Body of pancreas (tissue), 4 donors: ENCODE measurements around the gene INPP1. TPM values are rescaled to one million over a fixed set of nuclear protein-coding genes. Genes with fewer than 3 reads are reported as not detected.

ENCODE experiments used
- ATAC-seq: fragments of 150-250 bp; one replicate; pipeline ENCODE4 v1.9.1; 2016
- DNase-seq, 4 donors: peaks; one replicate each; pipeline ENCODE4 v3.0.0-alpha.2; 2019
- H3K27ac ChIP-seq, 4 donors: fragments of 200-600 bp; sonication (generic); 1 replicate in 3 of 4; 2 replicates in 1 of 4; pipeline versions ENCODE4 v1.5.1 to v1.6.1; 2016 to 2019; ENCODE audit warnings: mild to moderate bottlenecking in 1 of 4, mixed read lengths in 1 of 4, moderate library complexity in 1 of 4
- H3K27me3 ChIP-seq, 2 donors: fragments of 200-600 bp; sonication (generic); one replicate each; pipeline ENCODE4 v1.6.0; 2016; ENCODE audit warnings: mild to moderate bottlenecking in 1 of 2
- H3K36me3 ChIP-seq, 2 donors: fragments of 200-600 bp; sonication (generic); replicated peaks in 1 of 2; 2 replicates each; pipeline ENCODE4 v1.5.1; 2016; ENCODE audit warnings: low read depth in 2 of 2; ENCODE audit not compliant: insufficient read depth in 1 of 2
- H3K4me1 ChIP-seq: fragments of 200-600 bp; sonication (generic); one replicate; pipeline ENCODE4 v1.6.0; 2016
- H3K4me3 ChIP-seq, 2 donors: fragments of 200-600 bp; sonication (generic); 1 replicate in 1 of 2; 2 replicates in 1 of 2; pipeline ENCODE4 v1.5.1; 2016 to 2019
- H3K9me3 ChIP-seq, 3 donors: fragments of 200-600 bp; sonication (generic); 1 replicate in 2 of 3; 2 replicates in 1 of 3; pipeline ENCODE4 v1.5.1; 2016
- CTCF ChIP-seq, 7 experiments: fragments of 450-650 bp in 4 of 7; fragments of 200-600 bp in 3 of 7; sonication (generic) in 3 of 7; IDR thresholded peaks; one replicate each; pipeline ENCODE4 v1.5.1; 2016 to 2019; ENCODE audit warnings: antibody characterized with exemption in 7 of 7
- POLR2A ChIP-seq, 3 donors: fragments of 450-650 bp; IDR thresholded peaks; one replicate each; pipeline ENCODE4 v1.6.1; 2016; ENCODE audit warnings: antibody characterized with exemption in 3 of 3, mild to moderate bottlenecking in 2 of 3
- WGBS, 2 donors: methylation state at CpG; one replicate each; pipeline ENCODE4 v1.1.5; 2017; 5-methylcytosine and 5-hydroxymethylcytosine counted together
- intact Hi-C: fragments of 100-400 bp; cut with DNase I; formaldehyde crosslinking; loops from one replicate; pipeline ENCODE4 v1.15.1; 2023
- total RNA-seq, 2 donors: library from RNA; depleted of rRNA; stranded (reverse); fragments of >200 nt; gene quantifications; one replicate each; pipeline ENCODE4 v1.1.0, GENCODE V29; 2016

Gene INPP1
- total RNA-seq, 2 donors from 2014 or later = 17.6 to 19.8 TPM

DNA sequence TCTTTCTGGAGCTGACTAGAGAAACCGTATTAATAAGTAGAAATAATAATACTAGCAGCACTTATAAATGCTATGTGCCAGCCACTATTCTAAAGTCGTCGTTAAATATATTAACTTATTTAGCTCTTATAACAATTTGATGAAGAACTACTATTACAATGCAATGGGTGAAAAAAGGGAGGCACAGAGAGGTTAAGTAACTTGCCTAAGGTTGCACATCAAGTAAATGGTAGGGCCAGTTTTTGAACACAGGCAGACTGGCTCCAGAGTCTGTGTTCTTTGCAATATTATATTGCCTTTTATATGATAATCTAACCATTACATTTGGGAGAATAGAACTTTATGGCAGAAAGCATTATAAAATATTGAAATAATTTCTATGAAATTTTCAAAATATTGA, 17.6 kb downstream of the INPP1 start:
- 94 to 97% methylated on average over 3 of the region's 3 CpGs for WGBS, 2 donors
- no peak for ATAC-seq

GRCh38 chr2:190361572-190361971, 18.2 kb downstream of the INPP1 start:
- Histone ChIP-seq H3K4me3 (no peak overlapping the region), H3K27ac (no peak overlapping the region), H3K27me3 (no peaks in the 10 kb centered on the region), H3K9me3 (no peaks in the 10 kb centered on the region), H3K4me1 (peaks cover 24% of the 10 kb centered on the region), H3K36me3 (no peaks in the 10 kb centered on the region)
- no peak for TF ChIP-seq POLR2A (IDR thresholded peaks at IDR 0.05)
- no peak for TF ChIP-seq CTCF (IDR thresholded peaks at IDR 0.05)
- WGBS, 2 donors = 63 to 93% methylated on average over 2 of the region's 2 CpGs
- intact Hi-C loops = no loop called here
- DNase-seq (no peak), ATAC-seq (no peak)

More for the DNA sequence above, 17.6 kb downstream of the INPP1 start:
- Histone ChIP-seq H3K4me3 (no peak overlapping the region), H3K27ac (no peak overlapping the region), H3K27me3 (no peaks in the 10 kb centered on the region), H3K36me3 (no peaks in the 10 kb centered on the region), H3K4me1 (peaks cover 30% of the 10 kb centered on the region), H3K9me3 (no peaks in the 10 kb centered on the region)
- TF ChIP-seq CTCF (IDR thresholded peaks at IDR 0.05) = no peak
- TF ChIP-seq POLR2A (IDR thresholded peaks at IDR 0.05) = no peak
- DNase-seq = no peak
- intact Hi-C loops = no loop called here

GRCh38 chr2:190362894-190363293, 19.5 kb downstream of the INPP1 start:
- Histone ChIP-seq H3K27me3 (no peaks in the 10 kb centered on the region), H3K36me3 (no peaks in the 10 kb centered on the region), H3K9me3 (no peaks in the 10 kb centered on the region), H3K4me3 (no peak overlapping the region), H3K27ac (no peak overlapping the region), H3K4me1 (peaks cover 24% of the 10 kb centered on the region)
- 94% methylated on average over 1 of the region's 1 CpG for WGBS, 2 donors
- no peak for DNase-seq
- ATAC-seq = no peak
- TF ChIP-seq CTCF (IDR thresholded peaks at IDR 0.05) = no peak
- TF ChIP-seq POLR2A (IDR thresholded peaks at IDR 0.05) = no peak
- intact Hi-C loops = no loop called here

GRCh38 chr2:190365499-190366204, 22.3 kb downstream of the INPP1 start:
- H3K9me3 ChIP-seq = no peaks in the 10 kb centered on the region
- no peak overlapping the region for H3K4me3 ChIP-seq
- H3K27ac ChIP-seq = no peak overlapping the region
- 92 to 96% methylated on average over 19 of the region's 19 CpGs for WGBS, 2 donors
- no peaks in the 10 kb centered on the region for H3K27me3 ChIP-seq
- ATAC-seq (no peak), DNase-seq (no peak)
- H3K36me3 ChIP-seq = peaks cover 0 to 5% of the 10 kb centered on the region in 2 donors
- H3K4me1 ChIP-seq = peaks cover 6% of the 10 kb centered on the region
- intact Hi-C loops = no loop called here
- TF ChIP-seq CTCF (IDR thresholded peaks at IDR 0.05) = no peak
- TF ChIP-seq POLR2A (IDR thresholded peaks at IDR 0.05) = no peak

DNA sequence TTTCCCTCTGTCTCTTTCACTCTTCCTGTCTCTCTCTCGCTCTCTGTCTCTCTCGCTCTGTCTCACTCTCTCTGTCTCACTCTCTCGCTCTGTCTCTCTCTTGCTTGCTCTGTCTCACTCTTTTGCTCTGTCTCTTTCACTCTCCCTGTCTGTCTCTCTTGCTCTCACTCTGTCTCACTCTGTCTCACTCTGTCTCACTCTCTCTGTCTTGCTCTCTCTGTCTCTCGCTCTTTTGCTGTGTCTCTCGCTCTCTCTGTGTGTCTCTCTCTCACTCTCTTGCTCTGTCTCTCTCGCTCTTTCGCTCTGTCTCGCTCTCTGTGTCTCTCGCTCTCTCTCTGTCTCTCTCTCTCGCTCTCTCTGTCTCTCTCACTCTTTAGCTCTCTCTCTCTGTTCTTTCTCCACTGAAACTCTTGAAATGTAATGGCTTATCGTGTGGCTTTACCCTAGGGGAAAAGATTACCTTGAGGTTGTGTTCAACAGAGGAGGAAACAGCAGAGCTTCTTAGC, 22.9 kb downstream of the INPP1 start:
- Histone ChIP-seq H3K36me3 (peaks cover 0 to 5% of the 10 kb centered on the region in 2 donors), H3K27ac (no peak overlapping the region), H3K27me3 (no peaks in the 10 kb centered on the region), H3K4me1 (peaks cover 6% of the 10 kb centered on the region), H3K9me3 (no peaks in the 10 kb centered on the region), H3K4me3 (no peak overlapping the region)
- no peak for TF ChIP-seq POLR2A (IDR thresholded peaks at IDR 0.05)
- no peak for TF ChIP-seq CTCF (IDR thresholded peaks at IDR 0.05)
- DNase-seq = no peak
- no peak for ATAC-seq
- intact Hi-C loops = no loop called here
- 93 to 96% methylated on average over 11 of the region's 11 CpGs for WGBS, 2 donors
